ENCODE results near the gene ARG1. TPM values are rescaled to one million over a fixed set of nuclear protein-coding genes. Genes with fewer than 3 reads are reported as not detected.

Gene ARG1
- total RNA-seq, 4 donors from 2014 or later = not detected

GRCh38 chr6:131549811-131550210 lies 23.2 kb upstream of the ARG1 start:
- no peak for DNase-seq
- H3K36me3 ChIP-seq = no peaks in the 10 kb centered on the region
- no peaks in the 10 kb centered on the region for H3K9me3 ChIP-seq
- WGBS, 2 donors (ENCODE audit: low coverage in 1 of 2) = 29 to 54% methylated on average over 2 of the region's 2 CpGs
- no peak overlapping the region for H3K27ac ChIP-seq
- no peak overlapping the region for H3K4me3 ChIP-seq
- no peaks in the 10 kb centered on the region for H3K27me3 ChIP-seq
- intact Hi-C loops (cut with DNase I; ENCODE audit: low total_unique reads) = no loop called here
- TF ChIP-seq CTCF (IDR thresholded peaks at IDR 0.05) (no peak), EP300 (IDR thresholded peaks at IDR 0.05; ENCODE audit: low read depth) (no peak), POLR2AphosphoS5 (IDR thresholded peaks at IDR 0.05) (no peak), POLR2A (IDR thresholded peaks at IDR 0.05) (no peak)
- no peaks in the 10 kb centered on the region for H3K4me1 ChIP-seq
- in situ Hi-C loops (cut with MboI; ENCODE audit: low pct_ligation_motif_present in 1 of 4, low pct_unique_long_range_greater_than_20kb in 1 of 4, low sequenced_read_pairs in 3 of 4) = loop anchor here in 3 of 4 donors (10.0 to 25.0 kb wide), 3 partner anchors 363 to 665 kb away; no protein-coding TSS in a partner anchor

- H3K4me1 ChIP-seq = no peaks in the 10 kb centered on the region
- no peak for DNase-seq
- no peaks in the 10 kb centered on the region for H3K36me3 ChIP-seq
- H3K9me3 ChIP-seq = no peaks in the 10 kb centered on the region
- no peak overlapping the region for H3K27ac ChIP-seq
- intact Hi-C loops (cut with DNase I; ENCODE audit: low total_unique reads) = no loop called here
- in situ Hi-C loops (cut with MboI; ENCODE audit: low pct_ligation_motif_present in 1 of 4, low pct_unique_long_range_greater_than_20kb in 1 of 4, low sequenced_read_pairs in 3 of 4) = no loop called here
- TF ChIP-seq EP300 (IDR thresholded peaks at IDR 0.05; ENCODE audit: low read depth) (no peak), POLR2A (IDR thresholded peaks at IDR 0.05) (no peak), CTCF (IDR thresholded peaks at IDR 0.05) (no peak), POLR2AphosphoS5 (IDR thresholded peaks at IDR 0.05) (no peak)
- H3K4me3 ChIP-seq = no peak overlapping the region
- H3K27me3 ChIP-seq = no peaks in the 10 kb centered on the region
- WGBS, 2 donors (ENCODE audit: low coverage in 1 of 2) = 87 to 100% methylated on average over 1 to 4 of the region's 4 CpGs
These were observed 21.1 kb upstream of the ARG1 start for GRCh38 chr6:131551902-131552301.

GRCh38 chr6:131552572-131552971 lies 20.5 kb upstream of the ARG1 start:
- Histone ChIP-seq H3K4me3 (no peak overlapping the region), H3K36me3 (no peaks in the 10 kb centered on the region), H3K9me3 (no peaks in the 10 kb centered on the region), H3K27ac (no peak overlapping the region), H3K4me1 (no peaks in the 10 kb centered on the region), H3K27me3 (no peaks in the 10 kb centered on the region)
- no peak for TF ChIP-seq POLR2AphosphoS5 (IDR thresholded peaks at IDR 0.05)
- TF ChIP-seq POLR2A (IDR thresholded peaks at IDR 0.05) = no peak
- TF ChIP-seq CTCF (IDR thresholded peaks at IDR 0.05) = no peak
- no peak for TF ChIP-seq EP300 (IDR thresholded peaks at IDR 0.05; ENCODE audit: low read depth)
- DNase-seq = no peak
- intact Hi-C loops (cut with DNase I; ENCODE audit: low total_unique reads) = no loop called here
- in situ Hi-C loops (cut with MboI; ENCODE audit: low pct_ligation_motif_present in 1 of 4, low pct_unique_long_range_greater_than_20kb in 1 of 4, low sequenced_read_pairs in 3 of 4) = no loop called here
- WGBS, 2 donors (ENCODE audit: low coverage in 1 of 2) = 87 to 88% methylated on average over 3 of the region's 3 CpGs

- no peak for DNase-seq
- intact Hi-C loops (cut with DNase I; ENCODE audit: low total_unique reads) = no loop called here
- Histone ChIP-seq H3K27me3 (no peaks in the 10 kb centered on the region), H3K36me3 (no peaks in the 10 kb centered on the region), H3K9me3 (no peaks in the 10 kb centered on the region), H3K4me3 (no peak overlapping the region), H3K4me1 (no peaks in the 10 kb centered on the region), H3K27ac (no peak overlapping the region)
- no peak for TF ChIP-seq POLR2A (IDR thresholded peaks at IDR 0.05)
- no peak for TF ChIP-seq POLR2AphosphoS5 (IDR thresholded peaks at IDR 0.05)
- TF ChIP-seq CTCF (IDR thresholded peaks at IDR 0.05) = no peak
- TF ChIP-seq EP300 (IDR thresholded peaks at IDR 0.05; ENCODE audit: low read depth) = no peak
- in situ Hi-C loops (cut with MboI; ENCODE audit: low pct_ligation_motif_present in 1 of 4, low pct_unique_long_range_greater_than_20kb in 1 of 4, low sequenced_read_pairs in 3 of 4) = no loop called here
These were observed 17.0 kb upstream of the ARG1 start for GRCh38 chr6:131555992-131556391.

All from transverse colon (tissue), 4 donors.